Ascending aorta (tissue), 2 donors: Measurements from ENCODE around the gene OR7G3. TPM values are rescaled to one million over a fixed set of nuclear protein-coding genes. Genes with fewer than 3 reads are reported as not detected.

Source experiments
- DNase-seq, 2 donors: peaks; one replicate each; pipeline ENCODE4 v3.0.0-alpha.2; 2019; ENCODE audit warnings: low spot score in 2 of 2
- H3K27ac ChIP-seq, 2 donors: fragments of 200-600 bp; sonication (generic); one replicate each; pipeline ENCODE4 v1.5.1; 2016 to 2017; ENCODE audit warnings: mild to moderate bottlenecking in 1 of 2
- H3K27me3 ChIP-seq: fragments of 200-600 bp; sonication (generic); one replicate; pipeline ENCODE4 v1.5.1; 2017
- H3K36me3 ChIP-seq, 2 donors: fragments of 200-600 bp; sonication (generic); one replicate each; pipeline ENCODE4 v1.5.1; 2016
- H3K4me1 ChIP-seq, 2 donors: fragments of 200-600 bp; sonication (generic); one replicate each; pipeline ENCODE4 v1.5.1; 2016 to 2017; ENCODE audit warnings: mild to moderate bottlenecking in 1 of 2
- H3K4me3 ChIP-seq, 2 donors: fragments of 200-600 bp; sonication (generic); one replicate each; pipeline ENCODE4 v1.5.1; 2016 to 2017; ENCODE audit warnings: mild to moderate bottlenecking in 1 of 2
- H3K9me3 ChIP-seq, 2 donors: fragments of 200-600 bp; sonication (generic); one replicate each; pipeline ENCODE4 v1.5.1; 2016
- CTCF ChIP-seq, 3 experiments: fragments of 200-600 bp in 2 of 3; fragments of 450-650 bp in 1 of 3; sonication (generic) in 2 of 3; IDR thresholded peaks; one replicate each; pipeline ENCODE4 v1.5.1; 2016 to 2019; ENCODE audit warnings: antibody characterized with exemption in 3 of 3, mild to moderate bottlenecking in 1 of 3, moderate library complexity in 1 of 3
- intact Hi-C: fragments of 100-400 bp; cut with DNase I; formaldehyde crosslinking; loops from one replicate; pipeline ENCODE4 v1.15.1; 2023
- total RNA-seq: library from RNA; depleted of rRNA; stranded (reverse); fragments of >200 nt; gene quantifications from one replicate; pipeline ENCODE4 v1.1.0, GENCODE V29; 2016

OR7G3 gene
- total RNA-seq, 1 donor from 2014 or later, result not detected

GRCh38 chr19:9149997-9150396, 23.2 kb upstream of the OR7G3 start:
- DNase-seq, result no peak
- H3K36me3 ChIP-seq, result peaks cover 11 to 69% of the 10 kb centered on the region in 2 donors
- TF ChIP-seq CTCF (IDR thresholded peaks at IDR 0.05), result no peak

GRCh38 chr19:9148697-9149096, 21.9 kb upstream of the OR7G3 start:
- H3K4me3 ChIP-seq, result no peak overlapping the region
- no peaks in the 10 kb centered on the region for H3K4me1 ChIP-seq
- no peaks in the 10 kb centered on the region for H3K27me3 ChIP-seq
- intact Hi-C loops, result no loop called here
- peaks cover 8 to 67% of the 10 kb centered on the region in 2 donors for H3K9me3 ChIP-seq
- H3K27ac ChIP-seq, result no peak overlapping the region
- no peak for DNase-seq
- peaks cover 9 to 60% of the 10 kb centered on the region in 2 donors for H3K36me3 ChIP-seq
- no peak for TF ChIP-seq CTCF (IDR thresholded peaks at IDR 0.05)

More at GRCh38 chr19:9149997-9150396, 23.2 kb upstream of the OR7G3 start:
- no peak overlapping the region for H3K27ac ChIP-seq
- H3K4me1 ChIP-seq, result no peaks in the 10 kb centered on the region
- intact Hi-C loops, result no loop called here
- H3K4me3 ChIP-seq, result no peak overlapping the region
- H3K9me3 ChIP-seq, result peaks cover 12 to 67% of the 10 kb centered on the region in 2 donors
- H3K27me3 ChIP-seq, result no peaks in the 10 kb centered on the region

GRCh38 chr19:9146882-9147281, 20.1 kb upstream of the OR7G3 start:
- H3K36me3 ChIP-seq, result peaks cover 3 to 42% of the 10 kb centered on the region in 2 donors
- no peak overlapping the region for H3K27ac ChIP-seq
- H3K27me3 ChIP-seq, result no peaks in the 10 kb centered on the region
- no peak for DNase-seq
- no peak for TF ChIP-seq CTCF (IDR thresholded peaks at IDR 0.05)
- H3K9me3 ChIP-seq, result peaks cover 0 to 52% of the 10 kb centered on the region in 2 donors
- peaks cover 0 to 4% of the 10 kb centered on the region in 2 donors for H3K4me1 ChIP-seq
- H3K4me3 ChIP-seq, result no peak overlapping the region
- intact Hi-C loops, result no loop called here

- Histone ChIP-seq H3K27me3 (no peaks in the 10 kb centered on the region), H3K4me1 (peaks cover 0 to 10% of the 10 kb centered on the region in 2 donors), H3K27ac (no peak overlapping the region), H3K9me3 (peaks cover 0 to 36% of the 10 kb centered on the region in 2 donors), H3K36me3 (peaks cover 3 to 36% of the 10 kb centered on the region in 2 donors), H3K4me3 (no peak overlapping the region)
- no peak for TF ChIP-seq CTCF (IDR thresholded peaks at IDR 0.05)
- intact Hi-C loops, result loop anchor here (5.0 kb wide), 1 partner anchor 313 kb away; the partner anchor contains the start of genes MBD3L1 and ZNF558
- no peak for DNase-seq
These were observed 18.2 kb upstream of the OR7G3 start for GRCh38 chr19:9144920-9145319.

- Histone ChIP-seq H3K27ac (peak within 1 kb of the TSS; percentile 77 to 79), H3K27me3 (no peaks in the 10 kb centered on the region), H3K4me1 (peaks cover 0 to 12% of the 10 kb centered on the region in 2 donors), H3K9me3 (peaks cover 0 to 19% of the 10 kb centered on the region in 2 donors), H3K4me3 (peak within 1 kb of the TSS; percentile 70 to 71), H3K36me3 (peaks cover 0 to 6% of the 10 kb centered on the region in 2 donors)
- TF ChIP-seq CTCF (IDR thresholded peaks at IDR 0.05), result no peak
- intact Hi-C loops, result loop anchor here (2.0 to 5.0 kb wide), 2 partner anchors 308 to 652 kb away; partner anchors contain the start of genes MBD3L1 and ZNF558
- peak; percentile 87 to 98 for DNase-seq
These were observed 13.6 kb upstream of the OR7G3 start, which contains the start of gene ZNF317 for GRCh38 chr19:9140159-9140874. TSS of gene ZNF317 (plus strand) at chr19:9140397. CDS start at chr19:9156017, 15,620 bp downstream.
